Karpas-422 (cell line): ENCODE results near the gene MTNR1B. TPM values are rescaled to one million over a fixed set of nuclear protein-coding genes. Genes with fewer than 3 reads are reported as not detected.

Experiments
- DNase-seq: peaks from one replicate; pipeline ENCODE4 v3.0.0-alpha.2; 2015
- H2AFZ ChIP-seq: fragments of 200-600 bp; sonication (generic); 2 replicates; pipeline ENCODE4 v1.6.1; 2014; ENCODE audit warnings: antibody characterized with exemption, low read length, mixed read lengths
- H3K27ac ChIP-seq: fragments of 200-600 bp; sonication (generic); 2 replicates; pipeline ENCODE4 v1.5.1; 2014; ENCODE audit warnings: mild to moderate bottlenecking, low read length, moderate library complexity
- H3K27me3 ChIP-seq: fragments of 200-600 bp; sonication (generic); 2 replicates; pipeline ENCODE4 v1.6.1; 2014; ENCODE audit warnings: low read length, mixed read lengths
- H3K36me3 ChIP-seq: fragments of 200-600 bp; sonication (generic); 2 replicates; pipeline ENCODE4 v1.6.1; 2014; ENCODE audit warnings: low read length, mixed read lengths; ENCODE audit not compliant: insufficient read depth
- H3K4me1 ChIP-seq: fragments of 200-600 bp; sonication (generic); 2 replicates; pipeline ENCODE4 v1.6.1; 2014; ENCODE audit warnings: mild to moderate bottlenecking, low read length, mixed read lengths
- H3K4me2 ChIP-seq: fragments of 200-600 bp; sonication (generic); 2 replicates; pipeline ENCODE4 v1.6.1; 2014; ENCODE audit warnings: low read length, low read depth, mild to moderate bottlenecking; ENCODE audit not compliant: poor library complexity, severe bottlenecking
- H3K4me3 ChIP-seq: fragments of 200-600 bp; sonication (generic); 2 replicates; pipeline ENCODE4 v1.5.1; 2014; ENCODE audit warnings: mild to moderate bottlenecking, antibody characterized with exemption, low read length, mixed read lengths
- H3K79me2 ChIP-seq: fragments of 200-600 bp; sonication (generic); 2 replicates; pipeline ENCODE4 v1.6.1; 2014; ENCODE audit warnings: mild to moderate bottlenecking, low read length, mixed read lengths
- H3K9ac ChIP-seq: fragments of 200-600 bp; sonication (generic); 2 replicates; pipeline ENCODE4 v1.6.0; 2014; ENCODE audit warnings: low read length
- H3K9me2 ChIP-seq: fragments of 200-600 bp; sonication (generic), shearing (Covaris generic); replicated peaks from 2 replicates; pipeline ENCODE4 v1.6.0; 2014; ENCODE audit warnings: mild to moderate bottlenecking, low read length, moderate library complexity; ENCODE audit not compliant: insufficient read depth
- H3K9me3 ChIP-seq: fragments of 300-700, 200-600 bp; sonication (generic); 2 replicates; pipeline ENCODE4 v1.6.1; 2014; ENCODE audit warnings: low read length, mixed read lengths
- H4K20me1 ChIP-seq: fragments of 200-600 bp; sonication (generic); 2 replicates; pipeline ENCODE4 v1.6.1; 2014; ENCODE audit warnings: mild to moderate bottlenecking, antibody characterized with exemption, low read length, low read depth; ENCODE audit not compliant: insufficient read depth
- total RNA-seq: library from RNA; depleted of rRNA; stranded (reverse); fragments of >200 nt; shearing (Covaris generic); gene quantifications from 2 replicates; pipeline ENCODE4 v1.2.3, GENCODE V29; 2014; ENCODE audit warnings: low replicate concordance

Gene MTNR1B
- total RNA-seq, 1 experiment from 2014 or later = 0.60 TPM

DNA sequence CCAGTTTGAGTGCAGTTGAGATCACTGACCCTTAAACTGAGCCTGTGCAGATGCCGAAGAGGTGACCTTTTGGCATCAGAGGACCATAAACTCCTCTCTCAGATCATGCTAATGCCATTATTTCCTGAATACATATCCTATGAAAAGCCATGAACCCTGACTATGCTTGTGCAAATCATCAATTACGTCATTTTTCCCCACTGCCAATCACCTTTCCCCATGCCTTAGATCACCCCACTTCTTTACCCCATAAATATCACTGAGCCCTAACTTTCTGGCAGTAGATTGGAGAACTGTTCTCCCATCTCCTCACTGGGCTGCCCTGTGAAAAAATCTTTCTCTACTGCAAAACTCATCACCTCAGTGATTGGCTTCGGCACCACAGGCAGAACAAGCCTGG lies 32.9 kb downstream of the MTNR1B start:
- H3K4me1 ChIP-seq = no peaks in the 10 kb centered on the region
- H3K27me3 ChIP-seq = no peaks in the 10 kb centered on the region; the same call in 1 of the 2 replicates
- H3K4me3 ChIP-seq = no peak overlapping the region
- H3K9me2 ChIP-seq = no peaks in the 10 kb centered on the region; the same call in 1 of the 2 replicates
- no peaks in the 10 kb centered on the region for H3K79me2 ChIP-seq
- no peak for DNase-seq
- H3K9ac ChIP-seq = no peak overlapping the region
- H3K4me2 ChIP-seq = no peak overlapping the region
- no peaks in the 10 kb centered on the region for H3K9me3 ChIP-seq
- no peak overlapping the region for H2AFZ ChIP-seq
- H3K27ac ChIP-seq = no peak overlapping the region
- H3K36me3 ChIP-seq = no peaks in the 10 kb centered on the region
- no peaks in the 10 kb centered on the region for H4K20me1 ChIP-seq

DNA sequence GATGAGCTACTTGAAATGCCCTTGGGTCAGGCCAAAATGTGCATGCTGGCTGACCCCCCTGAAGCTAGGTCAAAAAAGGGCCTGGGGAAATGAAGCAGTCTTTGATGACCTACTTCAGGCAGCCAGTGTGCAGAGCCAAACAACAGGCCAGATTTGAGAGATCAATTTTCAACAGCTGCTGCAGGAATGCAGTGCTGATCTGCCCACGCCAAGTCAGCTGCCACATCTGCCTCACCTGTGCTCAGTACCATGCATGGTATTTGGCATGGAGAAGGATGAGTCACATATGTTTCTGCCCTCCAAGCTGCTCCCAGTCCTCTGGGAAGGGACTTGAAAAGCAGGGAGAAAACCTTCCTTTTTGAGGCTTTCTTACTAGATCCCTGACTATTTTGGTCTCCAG lies 35.8 kb downstream of the MTNR1B start:
- Histone ChIP-seq H3K27ac (no peak overlapping the region), H3K4me2 (no peak overlapping the region), H4K20me1 (no peaks in the 10 kb centered on the region), H3K4me3 (no peak overlapping the region), H2AFZ (no peak overlapping the region), H3K9me3 (no peaks in the 10 kb centered on the region), H3K79me2 (no peaks in the 10 kb centered on the region), H3K27me3 (no peaks in the 10 kb centered on the region; the same call in 1 of the 2 replicates), H3K9me2 (no peaks in the 10 kb centered on the region), H3K4me1 (no peaks in the 10 kb centered on the region), H3K9ac (no peak overlapping the region), H3K36me3 (no peaks in the 10 kb centered on the region)
- DNase-seq = no peak

DNA sequence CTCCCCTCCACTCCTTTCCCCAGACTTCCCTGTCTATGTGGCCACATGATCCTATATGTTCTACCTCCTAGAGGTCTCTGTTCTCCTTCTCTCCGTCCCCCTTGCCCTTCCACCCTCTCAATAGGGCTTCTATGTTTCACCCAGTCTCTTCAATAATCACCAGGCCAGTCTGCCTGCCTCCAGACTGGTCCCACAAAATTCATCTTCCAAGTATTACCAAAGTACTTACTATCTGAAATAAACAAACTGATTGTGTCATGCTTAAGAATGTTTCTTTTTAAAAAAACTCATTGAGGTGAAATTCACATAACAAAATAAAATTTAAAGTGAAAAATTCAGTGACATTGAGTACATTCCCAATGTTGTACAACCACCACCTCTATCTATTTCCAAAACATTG lies 44.2 kb downstream of the MTNR1B start:
- H3K27me3 ChIP-seq = peaks cover 5% of the 10 kb centered on the region; the same call in 1 of the 2 replicates
- no peak overlapping the region for H3K4me3 ChIP-seq
- no peaks in the 10 kb centered on the region for H3K4me1 ChIP-seq
- H3K9me2 ChIP-seq = no peaks in the 10 kb centered on the region
- H4K20me1 ChIP-seq = no peaks in the 10 kb centered on the region
- H3K9me3 ChIP-seq = no peaks in the 10 kb centered on the region
- H3K27ac ChIP-seq = no peak overlapping the region
- no peaks in the 10 kb centered on the region for H3K79me2 ChIP-seq
- H2AFZ ChIP-seq = no peak overlapping the region
- H3K36me3 ChIP-seq = no peaks in the 10 kb centered on the region
- no peak overlapping the region for H3K4me2 ChIP-seq
- no peak overlapping the region for H3K9ac ChIP-seq
- no peak for DNase-seq

DNA sequence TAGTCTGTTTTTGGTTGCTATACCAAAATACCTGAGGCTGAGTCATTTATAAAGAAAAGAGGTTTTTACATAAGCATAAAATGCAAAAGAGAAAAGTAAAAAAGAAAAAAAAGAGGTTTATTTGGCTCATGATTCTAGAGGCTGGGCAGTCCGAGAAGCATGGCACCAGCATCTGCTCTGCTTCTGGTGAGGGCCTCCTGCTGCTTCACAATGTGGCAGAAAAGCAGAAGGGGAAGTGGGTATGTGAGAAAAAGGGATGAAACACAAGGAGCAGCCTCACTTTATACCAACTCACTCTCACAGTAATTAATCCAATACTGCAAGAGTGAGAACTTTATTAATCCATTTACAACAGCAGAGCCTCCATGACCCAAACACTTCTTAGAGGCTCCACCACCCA lies 47.1 kb downstream of the MTNR1B start:
- Histone ChIP-seq H2AFZ (no peak overlapping the region), H3K27ac (no peak overlapping the region)

DNA sequence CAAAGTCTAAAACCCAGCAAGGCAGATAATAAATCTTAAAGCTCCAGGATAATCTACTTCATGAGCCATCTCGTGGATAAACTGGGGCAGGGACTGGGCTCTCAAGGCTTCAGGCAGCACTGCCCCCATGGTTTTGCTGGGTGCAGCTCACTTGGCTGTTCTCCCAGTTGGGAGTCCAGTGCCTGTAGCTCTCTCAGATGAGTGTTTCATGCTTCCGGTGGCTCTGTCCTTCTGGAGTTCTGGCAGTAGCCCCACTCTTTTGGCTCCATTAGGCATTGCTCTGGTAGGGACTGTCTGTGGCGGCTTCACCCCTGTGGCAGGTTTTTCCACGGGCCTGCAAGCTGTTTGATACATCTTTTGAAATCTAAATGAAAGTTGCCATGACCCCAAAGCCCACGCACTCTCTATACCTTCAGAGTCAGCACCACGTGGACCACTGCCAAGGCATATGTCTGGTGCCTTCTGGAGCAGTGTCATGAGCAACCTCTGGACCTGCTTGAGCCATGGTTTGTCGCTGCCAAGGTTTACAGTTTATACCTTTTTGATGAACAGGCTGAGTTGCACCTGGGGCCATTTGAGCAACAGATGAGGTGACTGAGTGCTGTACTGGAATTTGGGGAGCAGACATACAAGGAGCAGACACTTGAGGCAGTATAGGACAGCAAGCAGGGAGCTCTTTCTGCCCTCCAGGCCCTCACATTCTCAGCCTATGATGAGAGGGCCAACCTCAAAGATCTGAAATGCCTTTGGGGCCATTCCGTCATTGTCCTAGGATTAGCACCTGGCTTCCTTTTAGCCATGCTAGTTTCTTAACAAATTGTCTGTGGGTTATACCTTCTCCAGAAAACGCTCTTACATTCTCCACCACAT lies 48.6 kb downstream of the MTNR1B start:
- Histone ChIP-seq H3K9ac (no peak overlapping the region), H3K79me2 (no peaks in the 10 kb centered on the region), H3K4me1 (no peaks in the 10 kb centered on the region), H2AFZ (no peak overlapping the region), H3K36me3 (no peaks in the 10 kb centered on the region), H3K9me3 (no peaks in the 10 kb centered on the region), H3K27me3 (0 out of 2 replicates have a peak, but pooled peaks cover 3% of the 10 kb centered on the region), H3K4me2 (no peak overlapping the region), H3K4me3 (no peak overlapping the region), H4K20me1 (no peaks in the 10 kb centered on the region), H3K9me2 (no peaks in the 10 kb centered on the region), H3K27ac (no peak overlapping the region)
- no peak for DNase-seq

More for the DNA sequence above, 47.1 kb downstream of the MTNR1B start:
- Histone ChIP-seq H4K20me1 (no peaks in the 10 kb centered on the region), H3K4me3 (no peak overlapping the region), H3K4me2 (no peak overlapping the region), H3K9me3 (no peaks in the 10 kb centered on the region), H3K4me1 (no peaks in the 10 kb centered on the region), H3K9me2 (no peaks in the 10 kb centered on the region), H3K9ac (no peak overlapping the region), H3K27me3 (0 out of 2 replicates have a peak, but pooled peaks cover 3% of the 10 kb centered on the region), H3K79me2 (no peaks in the 10 kb centered on the region), H3K36me3 (no peaks in the 10 kb centered on the region)
- DNase-seq = no peak

DNA sequence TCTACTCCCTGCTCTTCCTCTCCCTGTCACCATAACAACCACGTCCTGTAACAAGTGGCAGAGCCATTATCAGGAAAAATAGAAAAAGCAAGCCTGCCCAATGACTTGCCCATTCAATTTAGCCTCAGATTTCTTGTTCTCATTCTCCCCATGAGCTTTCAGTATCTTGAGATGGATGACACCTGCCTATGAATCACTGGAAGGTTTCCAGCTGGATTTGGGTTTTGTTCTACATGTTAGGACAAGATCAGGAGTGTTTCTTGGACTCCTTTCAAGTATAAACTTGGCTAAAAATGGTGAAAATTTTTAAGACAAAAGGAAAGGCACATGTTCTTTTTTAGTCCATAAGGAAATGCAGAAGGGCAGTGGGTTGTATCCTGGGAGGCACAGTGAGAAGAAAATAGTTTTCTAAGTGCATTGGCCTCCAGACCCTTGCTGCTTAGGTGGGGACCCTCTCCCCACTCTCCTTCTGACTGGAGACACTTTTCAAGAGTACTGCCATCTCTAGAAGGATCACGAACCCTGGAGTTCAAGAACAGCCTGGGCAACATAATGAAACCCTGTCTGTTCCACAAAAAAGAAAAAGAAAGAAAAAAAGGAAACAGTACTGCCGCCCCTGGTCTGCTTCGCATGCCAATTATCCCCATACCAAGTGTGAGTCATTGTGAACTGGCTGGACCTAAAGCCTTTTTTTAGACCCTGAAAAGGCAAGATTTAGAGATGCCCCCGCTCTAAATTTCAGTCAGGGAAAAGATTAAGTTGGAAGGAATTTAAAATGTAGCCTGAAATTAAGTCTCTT lies 51.0 kb downstream of the MTNR1B start:
- Histone ChIP-seq H3K79me2 (no peaks in the 10 kb centered on the region), H3K4me3 (no peak overlapping the region), H4K20me1 (no peaks in the 10 kb centered on the region), H3K36me3 (no peaks in the 10 kb centered on the region), H3K9ac (no peak overlapping the region), H3K27me3 (0 out of 2 replicates have a peak, but pooled peaks cover under 1% of the 10 kb centered on the region), H3K4me1 (no peaks in the 10 kb centered on the region), H3K9me2 (no peaks in the 10 kb centered on the region), H2AFZ (no peak overlapping the region), H3K4me2 (no peak overlapping the region), H3K27ac (no peak overlapping the region), H3K9me3 (no peaks in the 10 kb centered on the region)
- DNase-seq = no peak

DNA sequence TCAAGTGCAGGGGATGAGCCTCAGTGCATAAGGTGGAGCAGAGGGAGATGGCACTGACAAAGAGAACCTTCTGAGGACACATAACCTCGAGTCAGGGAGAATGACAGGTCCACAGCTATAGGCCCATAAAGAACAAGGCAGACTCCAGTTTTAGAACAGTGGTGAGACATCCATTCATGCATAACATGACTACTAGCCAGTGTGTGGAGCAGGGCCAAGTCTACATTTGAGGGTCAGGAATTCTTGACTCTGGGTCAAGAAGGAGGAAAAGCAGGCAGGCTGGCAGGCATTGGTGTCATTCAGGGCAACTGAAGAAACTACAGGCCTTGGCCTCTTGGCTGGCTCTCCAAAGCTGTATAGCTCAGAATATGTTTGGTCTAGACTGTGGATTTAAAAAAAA lies 54.9 kb downstream of the MTNR1B start:
- Histone ChIP-seq H3K27me3 (no peaks in the 10 kb centered on the region), H2AFZ (no peak overlapping the region), H3K36me3 (no peaks in the 10 kb centered on the region), H3K4me1 (no peaks in the 10 kb centered on the region), H3K9ac (no peak overlapping the region), H3K9me2 (no peaks in the 10 kb centered on the region), H3K27ac (no peak overlapping the region), H4K20me1 (no peaks in the 10 kb centered on the region), H3K9me3 (no peaks in the 10 kb centered on the region), H3K4me2 (no peak overlapping the region), H3K79me2 (no peaks in the 10 kb centered on the region), H3K4me3 (no peak overlapping the region)
- DNase-seq = no peak

DNA sequence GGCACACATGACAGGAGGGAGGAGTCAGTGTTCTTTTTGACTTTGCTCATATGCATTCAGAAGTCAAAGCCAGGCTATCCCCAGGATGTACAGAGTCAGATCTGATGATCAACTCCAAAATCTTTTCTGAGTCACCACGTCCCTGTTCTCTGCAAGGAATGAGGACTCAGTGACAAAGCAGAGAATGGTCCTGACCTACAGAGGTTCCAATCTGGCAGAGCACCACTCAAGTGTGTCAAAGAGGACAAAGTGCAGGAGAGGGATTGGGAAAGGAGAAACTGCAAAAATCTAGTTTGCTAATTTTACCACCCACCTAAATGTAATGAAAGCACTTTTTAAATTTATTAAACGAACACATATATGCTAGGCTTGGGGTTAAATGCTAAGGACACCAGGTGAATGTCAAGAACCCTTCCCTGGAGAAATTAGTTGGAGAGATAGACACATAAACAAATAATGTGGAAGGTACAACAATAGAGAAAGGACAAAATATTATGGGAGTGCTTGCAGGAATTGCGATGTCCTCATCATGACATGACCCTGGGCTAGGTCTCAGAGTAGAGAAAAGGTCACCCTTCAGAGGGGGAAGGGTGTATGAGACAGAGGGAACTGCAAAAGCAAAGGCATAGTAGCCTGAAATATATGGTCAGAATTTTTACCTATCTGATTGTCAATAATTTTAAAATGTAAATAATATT lies 56.3 kb downstream of the MTNR1B start:
- H3K36me3 ChIP-seq = no peaks in the 10 kb centered on the region
- H4K20me1 ChIP-seq = no peaks in the 10 kb centered on the region
- no peak overlapping the region for H3K27ac ChIP-seq
- H3K9ac ChIP-seq = no peak overlapping the region
- H3K27me3 ChIP-seq = 0 out of 2 replicates have a peak, but pooled peaks cover 2% of the 10 kb centered on the region
- no peaks in the 10 kb centered on the region for H3K79me2 ChIP-seq
- H3K4me2 ChIP-seq = no peak overlapping the region
- no peak overlapping the region for H3K4me3 ChIP-seq
- H3K9me3 ChIP-seq = no peaks in the 10 kb centered on the region
- no peak for DNase-seq
- H3K4me1 ChIP-seq = no peaks in the 10 kb centered on the region
- no peaks in the 10 kb centered on the region for H3K9me2 ChIP-seq
- no peak overlapping the region for H2AFZ ChIP-seq
